HepG2 (cell line): ENCODE data around the gene ANKRD31. TPM values are rescaled to one million over a fixed set of nuclear protein-coding genes. Genes with fewer than 3 reads are reported as not detected.

ENCODE experiments used
- CREBL2 ChIP-seq: sonication (generic); formaldehyde crosslinking; IDR thresholded peaks from 2 replicates; pipeline ENCODE4 v1.8.1; 2023; ENCODE audit warnings: missing genetic modification reagents, mild to moderate bottlenecking, borderline replicate concordance
- ELF4 ChIP-seq: sonication (generic); formaldehyde crosslinking; IDR thresholded peaks from 2 replicates; pipeline ENCODE4 v1.5.0; 2020; ENCODE audit warnings: missing genetic modification reagents, mild to moderate bottlenecking, moderate library complexity, borderline replicate concordance
- ESRRA ChIP-seq: sonication (generic); formaldehyde crosslinking; IDR thresholded peaks from 2 replicates; pipeline ENCODE4 v1.5.1; 2020; ENCODE audit warnings: mild to moderate bottlenecking, low read depth, missing genetic modification reagents
- FOXM1 ChIP-seq: sonication (generic); formaldehyde crosslinking; IDR thresholded peaks from 2 replicates; pipeline ENCODE4 v1.5.0; 2020; ENCODE audit warnings: missing genetic modification reagents
- HBP1 ChIP-seq: IDR thresholded peaks from 2 replicates; pipeline ENCODE4 v1.6.1; 2016; ENCODE audit warnings: low read depth, control low read depth
- KDM5B ChIP-seq: sonication (generic); formaldehyde crosslinking; IDR thresholded peaks from 2 replicates; pipeline ENCODE4 v1.4.0; 2020; ENCODE audit warnings: missing genetic modification reagents, mild to moderate bottlenecking, borderline replicate concordance
- KMT2B ChIP-seq: IDR thresholded peaks from 2 replicates; pipeline ENCODE4 v1.6.1; 2016; ENCODE audit warnings: missing genetic modification reagents, missing compliant biosample characterization
- MTA1 ChIP-seq: sonication (generic); formaldehyde crosslinking; IDR thresholded peaks from 2 replicates; pipeline ENCODE4 v1.4.0; 2020; ENCODE audit warnings: missing genetic modification reagents, mild to moderate bottlenecking, borderline replicate concordance
- MXD3 ChIP-seq: IDR thresholded peaks from 2 replicates; pipeline ENCODE4 v1.6.1; 2016; ENCODE audit warnings: mild to moderate bottlenecking, missing biosample characterization, missing genetic modification reagents
- NFATC3 ChIP-seq: sonication (generic); formaldehyde crosslinking; IDR thresholded peaks from 2 replicates; pipeline ENCODE4 v1.5.1; 2020; ENCODE audit warnings: mild to moderate bottlenecking, missing genetic modification reagents
- NR0B2 ChIP-seq: sonication (generic); formaldehyde crosslinking; IDR thresholded peaks from 2 replicates; pipeline ENCODE4 v1.4.0; 2020; ENCODE audit warnings: mild to moderate bottlenecking, missing genetic modification reagents
- SALL1 ChIP-seq: sonication (generic); formaldehyde crosslinking; IDR thresholded peaks from 2 replicates; pipeline ENCODE4 v1.8.0; 2022; ENCODE audit warnings: mild to moderate bottlenecking, missing genetic modification reagents
- SALL2 ChIP-seq: sonication (generic); formaldehyde crosslinking; IDR thresholded peaks from 2 replicates; pipeline ENCODE4 v1.8.1; 2023; ENCODE audit warnings: mild to moderate bottlenecking, missing genetic modification reagents, inconsistent platforms
- SP140L ChIP-seq: sonication (generic); formaldehyde crosslinking; IDR thresholded peaks from 2 replicates; pipeline ENCODE4 v1.4.0; 2020; ENCODE audit warnings: missing genetic modification reagents, borderline replicate concordance
- TMF1 ChIP-seq: sonication (generic); formaldehyde crosslinking; IDR thresholded peaks from 2 replicates; pipeline ENCODE4 v1.8.1; 2022; ENCODE audit warnings: low read depth, missing genetic modification reagents
- ZBTB38 ChIP-seq: sonication (generic); formaldehyde crosslinking; IDR thresholded peaks from 2 replicates; pipeline ENCODE4 v1.5.1; 2020; ENCODE audit warnings: mild to moderate bottlenecking, missing genetic modification reagents
- ZMYM2 ChIP-seq: sonication (generic); formaldehyde crosslinking; IDR thresholded peaks from 2 replicates; pipeline ENCODE4 v1.8.0; 2022; ENCODE audit warnings: mild to moderate bottlenecking, missing genetic modification reagents
- ZNF18 ChIP-seq: sonication (generic); formaldehyde crosslinking; IDR thresholded peaks from 2 replicates; pipeline ENCODE4 v1.8.0; 2022; ENCODE audit warnings: mild to moderate bottlenecking, missing genetic modification reagents; ENCODE audit not compliant: insufficient replicate concordance
- ZNF382 ChIP-seq: sonication (generic); formaldehyde crosslinking; IDR thresholded peaks from 2 replicates; pipeline ENCODE4 v1.5.0; 2020; ENCODE audit warnings: missing genetic modification reagents, mild to moderate bottlenecking, borderline replicate concordance
- polyA plus RNA-seq, 8 experiments: library from polyadenylated mRNA; depleted of rRNA in 3 of 8; stranded (reverse) in 7 of 8; unstranded in 1 of 8; fragments of >200 nt; fragmentation: Illumina TruSeq in 4 of 8; extraction: Trizol in 4 of 8; gene quantifications; 2 replicates each; pipeline versions ENCODE4 v1.2.1 to v1.2.3, GENCODE V29; 2011 to 2016; ENCODE audit warnings: low read depth in 4 of 8, missing spikeins in 1 of 8, mixed read lengths in 1 of 8; ENCODE audit not compliant: insufficient read depth in 1 of 8
- total RNA-seq, 5 experiments: library from RNA; depleted of rRNA; stranded (reverse); fragments of >200 nt; fragmentation: Illumina TruSeq; extraction: Trizol; gene quantifications; 2 replicates each; pipeline ENCODE4 v1.2.3, GENCODE V29; 2016; ENCODE audit warnings: low read depth in 1 of 5

The ANKRD31 gene
- total and polyA plus RNA-seq, 2 of the 13 experiments (the other 11 are each of a cell fraction or from before 2014, with no cell fraction given), result 0.01 to 0.09 TPM

GRCh38 chr5:75236322-75237316 is at the start of gene ANKRD31 (continued):
- TF ChIP-seq MTA1 (0 out of 2 replicates have a peak, but pooled peaks have one; percentile 40), KDM5B (peak; percentile 76; the same call in 1 of the 2 replicates), SP140L (CRISPR knock-in tag) (no peak), SALL2 (no peak), KMT2B (CRISPR knock-in tag) (peak; percentile 74), NFATC3 (CRISPR knock-in tag) (no peak), MXD3 (CRISPR knock-in tag) (no peak), ELF4 (no peak), ZMYM2 (CRISPR knock-in tag) (no peak), ZBTB38 (no peak; the same call in 1 of the 2 replicates), SALL1 (peak; percentile 89), FOXM1 (CRISPR knock-in tag) (no peak), ESRRA (CRISPR knock-in tag) (no peak; the same call in 1 of the 2 replicates), TMF1 (CRISPR knock-in tag) (no peak; the same call in 1 of the 2 replicates), CREBL2 (no peak), NR0B2 (no peak; the same call in 1 of the 2 replicates), HBP1 (CRISPR knock-in tag) (no peak), ZNF18 (CRISPR knock-in tag) (peak; percentile 12), ZNF382 (CRISPR knock-in tag) (no peak)
